Measurements from ENCODE around the gene NDUFS3.

DNA sequence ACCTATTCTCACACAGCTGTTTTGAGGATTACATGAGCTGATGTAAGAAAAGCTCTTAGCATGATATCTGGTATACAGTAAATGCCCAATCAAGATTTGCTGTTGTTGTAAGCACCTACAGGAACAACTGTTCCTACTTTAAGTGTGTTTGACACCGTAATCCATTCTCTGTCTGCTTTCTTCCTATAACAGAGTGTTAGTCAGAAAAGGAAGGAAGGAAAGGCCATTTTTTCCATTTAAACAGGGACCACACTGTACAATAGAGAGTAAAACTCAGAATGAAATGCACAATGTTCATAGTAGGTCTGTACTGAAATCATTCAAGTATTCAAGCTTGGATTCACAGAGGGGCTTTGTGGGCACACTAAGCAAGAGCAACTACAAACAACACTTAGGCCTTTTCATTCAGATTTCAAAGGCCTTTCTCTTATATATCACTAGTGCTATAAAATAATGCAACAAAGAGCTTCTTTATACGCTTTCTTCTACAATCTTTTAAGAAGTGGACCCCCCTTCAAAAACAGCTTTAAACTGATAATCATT lies 42.0 kb downstream of the NDUFS3 start:
- TF ChIP-seq CTCF (IDR thresholded peaks at IDR 0.05; ENCODE audit: poor library complexity) = no peak
- no peak for TF ChIP-seq EZH2 (IDR thresholded peaks at IDR 0.05; ENCODE audit: borderline replicate concordance)

Data from hepatocyte (in vitro differentiated cells).